HL-60 (cell line): Measurements from ENCODE around the gene TSGA10.

Experiments used
- CTCF ChIP-seq: IDR thresholded peaks from one replicate; pipeline ENCODE4 v1.5.1; 2011; ENCODE audit warnings: low read length, control low read depth, inconsistent platforms; ENCODE audit not compliant: insufficient read depth
- TF ChIP-seq, protein P1 (sequence below): IDR thresholded peaks from 2 replicates; pipeline ENCODE4 v1.6.1; 2012; ENCODE audit warnings: low read depth; ENCODE audit not compliant: insufficient replicate concordance

- no peak for TF ChIP-seq CTCF
- TF ChIP-seq, protein P1, sequence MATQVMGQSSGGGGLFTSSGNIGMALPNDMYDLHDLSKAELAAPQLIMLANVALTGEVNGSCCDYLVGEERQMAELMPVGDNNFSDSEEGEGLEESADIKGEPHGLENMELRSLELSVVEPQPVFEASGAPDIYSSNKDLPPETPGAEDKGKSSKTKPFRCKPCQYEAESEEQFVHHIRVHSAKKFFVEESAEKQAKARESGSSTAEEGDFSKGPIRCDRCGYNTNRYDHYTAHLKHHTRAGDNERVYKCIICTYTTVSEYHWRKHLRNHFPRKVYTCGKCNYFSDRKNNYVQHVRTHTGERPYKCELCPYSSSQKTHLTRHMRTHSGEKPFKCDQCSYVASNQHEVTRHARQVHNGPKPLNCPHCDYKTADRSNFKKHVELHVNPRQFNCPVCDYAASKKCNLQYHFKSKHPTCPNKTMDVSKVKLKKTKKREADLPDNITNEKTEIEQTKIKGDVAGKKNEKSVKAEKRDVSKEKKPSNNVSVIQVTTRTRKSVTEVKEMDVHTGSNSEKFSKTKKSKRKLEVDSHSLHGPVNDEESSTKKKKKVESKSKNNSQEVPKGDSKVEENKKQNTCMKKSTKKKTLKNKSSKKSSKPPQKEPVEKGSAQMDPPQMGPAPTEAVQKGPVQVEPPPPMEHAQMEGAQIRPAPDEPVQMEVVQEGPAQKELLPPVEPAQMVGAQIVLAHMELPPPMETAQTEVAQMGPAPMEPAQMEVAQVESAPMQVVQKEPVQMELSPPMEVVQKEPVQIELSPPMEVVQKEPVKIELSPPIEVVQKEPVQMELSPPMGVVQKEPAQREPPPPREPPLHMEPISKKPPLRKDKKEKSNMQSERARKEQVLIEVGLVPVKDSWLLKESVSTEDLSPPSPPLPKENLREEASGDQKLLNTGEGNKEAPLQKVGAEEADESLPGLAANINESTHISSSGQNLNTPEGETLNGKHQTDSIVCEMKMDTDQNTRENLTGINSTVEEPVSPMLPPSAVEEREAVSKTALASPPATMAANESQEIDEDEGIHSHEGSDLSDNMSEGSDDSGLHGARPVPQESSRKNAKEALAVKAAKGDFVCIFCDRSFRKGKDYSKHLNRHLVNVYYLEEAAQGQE: no peak
Observed at GRCh38 chr2:99153921-99154604, 679 bp downstream of the TSGA10 start.
